Measurements from ENCODE around the gene LCN9.

The LCN9 gene

DNA sequence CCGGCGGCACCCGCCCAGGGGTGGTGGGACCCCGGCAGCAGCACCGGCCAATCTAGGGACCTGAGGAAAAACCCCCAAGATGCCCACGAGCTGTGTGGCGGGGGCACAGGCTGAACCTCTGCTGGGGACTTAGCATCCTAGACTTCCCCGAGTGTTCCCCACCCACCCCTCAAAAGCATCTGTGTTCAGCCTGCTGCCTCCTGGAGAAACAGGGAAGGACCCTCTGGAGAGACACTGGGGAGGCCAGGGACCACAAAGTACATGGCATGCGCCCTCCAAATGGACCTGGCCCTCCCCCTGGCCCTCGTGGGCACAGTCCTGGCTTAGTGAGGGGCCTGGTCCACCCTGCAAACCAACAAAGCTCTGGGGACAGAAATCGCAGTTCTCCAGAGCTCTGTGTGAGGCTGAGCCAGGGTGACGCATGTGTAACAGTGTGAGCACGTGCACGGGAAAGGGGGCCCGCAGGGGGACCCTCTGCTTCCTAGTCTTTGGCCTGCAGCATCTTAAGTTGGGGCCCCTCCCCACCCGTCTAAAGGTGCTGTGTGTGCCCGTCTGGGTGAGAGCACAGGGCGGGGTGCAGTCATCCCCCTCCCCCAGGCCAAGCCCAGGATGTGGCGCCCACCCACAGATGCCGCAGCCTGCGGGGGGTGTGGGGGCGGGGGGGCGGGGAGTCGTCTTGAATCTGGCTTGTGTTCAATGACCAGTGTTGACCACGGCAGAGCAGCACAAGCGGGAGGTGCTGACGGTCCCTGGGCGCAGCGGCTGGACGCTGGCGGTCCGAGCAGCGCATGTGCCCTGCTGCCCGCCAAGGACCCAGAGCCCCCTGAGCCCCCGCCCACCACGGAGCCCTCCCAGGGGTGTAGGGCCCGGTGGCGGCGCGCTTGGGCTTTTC lies 38.2 kb downstream of the LCN9 start:
- no peak for DNase-seq

DNA sequence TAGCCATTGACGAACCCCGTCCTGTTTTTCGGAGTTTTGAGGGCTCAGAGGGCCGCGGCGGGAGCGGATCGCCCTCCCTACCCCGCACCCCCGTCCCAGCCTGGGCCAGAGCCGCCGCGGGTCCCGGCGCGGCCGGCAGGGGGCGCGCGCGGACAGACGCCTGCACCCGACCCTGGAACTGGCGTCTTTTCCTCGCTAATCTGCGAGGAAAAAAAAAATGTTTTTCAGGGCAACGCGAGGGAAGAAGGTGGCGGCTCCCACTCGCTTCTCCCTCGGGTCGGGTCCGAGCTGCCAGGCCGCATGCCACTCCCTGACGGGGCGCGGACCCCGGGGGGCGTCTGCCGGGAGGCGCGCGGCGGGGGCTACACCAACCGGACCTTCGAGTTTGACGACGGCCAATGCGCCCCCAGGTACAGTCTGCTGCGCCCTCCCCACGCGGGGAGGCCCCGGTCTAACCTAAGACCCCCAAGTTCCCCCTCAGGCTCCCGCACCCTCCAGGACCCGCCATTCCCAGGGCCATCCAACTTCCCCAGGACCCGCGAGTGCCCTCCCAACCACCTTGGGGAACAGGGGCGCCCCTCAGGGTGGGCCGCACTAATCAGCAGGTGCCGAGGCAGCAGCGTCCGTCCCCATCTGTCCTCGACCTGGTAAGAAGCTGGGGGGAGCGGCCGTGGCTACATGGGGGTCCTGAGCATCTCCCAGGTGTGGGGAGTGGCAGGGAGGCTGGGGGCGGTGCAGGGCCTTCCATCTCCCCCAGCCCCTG lies 39.0 kb downstream of the LCN9 start, which contains the start of gene KCNT1:
Gene KCNT1, plus strand, starts transcription at position 227 of the 763 bp plus-strand sequence. Its CDS starts 74 bp downstream, at position 301.
- peak; percentile 57 to 68 for DNase-seq

DNA sequence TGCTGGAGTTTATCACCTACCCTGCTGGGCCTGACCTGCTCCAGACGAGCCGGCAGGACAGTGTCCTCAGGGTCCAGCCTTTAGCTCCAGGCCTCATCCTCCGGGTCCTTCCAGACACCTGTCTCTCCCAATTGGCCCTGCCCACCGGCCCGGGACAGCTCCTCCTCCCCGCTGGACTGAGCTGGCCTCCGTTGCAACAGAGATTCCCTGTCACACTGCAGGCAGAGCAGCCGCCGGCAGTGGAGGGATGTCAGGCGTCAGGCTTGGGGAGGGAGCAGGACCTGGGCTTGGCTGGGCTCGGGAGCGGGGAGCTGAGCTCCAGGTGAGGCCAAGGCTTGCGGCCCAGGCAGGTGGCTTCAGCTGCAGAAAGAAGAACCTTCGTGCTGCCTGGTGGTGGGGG lies 40.6 kb downstream of the LCN9 start:
- DNase-seq: no peak

DNA sequence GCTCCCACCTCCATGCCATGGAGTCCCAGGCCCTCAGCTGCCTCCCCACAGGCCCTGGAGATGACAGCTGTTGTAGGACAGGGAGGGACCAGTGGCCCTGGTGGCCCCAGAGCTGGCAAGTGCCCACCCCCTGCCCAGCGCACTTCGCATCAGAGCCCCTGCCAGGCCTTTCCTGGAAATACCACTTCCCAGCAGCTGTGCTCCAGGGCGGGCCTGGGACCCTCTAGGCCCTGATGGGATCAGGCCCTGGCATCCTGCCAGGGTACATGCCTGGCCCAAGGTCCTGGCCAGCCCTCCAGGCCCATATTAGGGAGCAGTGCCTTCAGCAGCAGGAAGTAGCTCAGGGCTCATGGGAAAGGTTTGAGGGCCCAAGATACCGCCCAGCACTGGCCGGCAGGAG lies 41.4 kb downstream of the LCN9 start:
- DNase-seq: no peak

DNA sequence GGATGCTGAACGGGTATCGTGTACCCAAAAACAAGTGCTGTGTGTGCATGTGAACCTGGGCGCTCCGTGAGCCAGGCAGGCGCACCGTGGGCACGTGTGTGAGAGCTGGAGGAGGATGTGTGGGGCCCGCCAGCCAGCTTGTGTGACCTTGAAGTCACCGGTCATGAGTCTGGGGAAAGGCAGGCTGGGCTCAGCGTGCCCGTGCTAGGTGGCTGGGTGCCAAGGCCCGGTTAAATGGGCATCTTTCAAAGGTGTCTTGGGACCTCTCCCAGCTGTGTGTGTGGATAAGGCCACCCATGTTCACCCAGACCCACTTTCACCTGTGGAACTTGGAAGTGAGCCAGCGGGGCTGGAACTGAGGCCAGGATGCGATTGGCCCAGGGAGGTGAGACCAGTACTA lies 42.3 kb downstream of the LCN9 start:
- no peak for DNase-seq

DNA sequence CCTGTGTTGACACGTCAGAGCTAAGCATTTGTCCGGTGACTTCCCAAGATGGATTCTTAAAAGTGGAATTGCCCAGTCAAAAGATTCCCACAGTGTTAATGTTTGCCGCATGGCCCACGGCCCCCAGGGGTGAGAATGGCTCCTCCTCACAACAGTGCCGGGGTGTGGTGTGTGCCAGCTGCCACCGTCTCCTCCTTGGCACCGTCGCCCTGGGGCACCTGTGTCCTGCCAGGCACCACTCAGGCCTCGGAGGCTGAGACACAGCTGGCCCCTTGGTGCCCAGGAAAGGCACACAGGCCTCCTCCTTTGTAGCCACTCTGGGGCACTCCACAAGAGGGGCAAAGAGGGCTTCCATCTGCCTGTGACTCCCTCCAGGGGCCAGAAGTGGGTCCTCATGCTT lies 43.2 kb downstream of the LCN9 start:
- DNase-seq: no peak

DNA sequence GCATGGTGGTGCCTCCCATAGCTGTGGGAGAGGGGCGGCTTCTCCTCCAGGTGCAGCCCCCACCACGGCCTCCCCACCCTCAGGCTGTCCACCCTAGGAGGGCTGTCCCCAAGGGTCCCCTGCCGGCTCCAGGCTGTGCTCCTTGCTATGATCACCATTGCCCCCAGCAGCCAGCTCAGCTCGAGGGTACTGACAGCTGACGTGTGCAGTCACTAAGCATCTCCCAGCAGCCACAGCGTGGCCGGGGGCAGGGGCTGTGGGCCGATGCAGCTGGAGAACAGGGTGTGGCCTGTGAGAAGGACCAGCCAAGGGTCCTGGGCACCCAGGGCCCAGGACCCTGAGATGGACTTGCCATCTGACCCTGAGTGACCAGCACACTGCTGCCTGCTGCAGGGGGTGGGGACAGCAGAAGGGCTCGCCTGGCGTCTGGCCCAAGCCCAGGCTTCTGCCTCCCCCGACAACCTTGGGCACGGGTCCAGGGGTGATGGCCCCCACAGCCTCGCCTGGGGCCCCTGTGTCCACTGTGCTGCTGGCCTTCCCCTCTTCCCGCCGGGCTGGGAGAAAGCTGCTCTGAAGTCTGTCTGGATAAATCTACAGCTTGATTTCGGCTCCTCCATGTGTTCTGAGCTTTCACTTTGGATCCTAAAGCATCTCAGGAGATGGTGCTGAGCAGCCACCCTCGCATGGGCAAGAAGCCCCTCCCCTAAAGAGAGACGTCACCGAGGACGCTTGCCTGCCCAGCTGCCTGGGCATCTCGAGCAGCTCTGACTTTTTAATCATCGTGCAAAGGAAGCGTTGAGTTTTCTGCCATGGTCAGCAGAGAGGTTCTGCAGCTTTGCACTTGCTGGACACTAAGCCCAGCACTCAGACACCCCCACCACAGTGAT lies 44.4 kb downstream of the LCN9 start:
- DNase-seq: no peak

DNA sequence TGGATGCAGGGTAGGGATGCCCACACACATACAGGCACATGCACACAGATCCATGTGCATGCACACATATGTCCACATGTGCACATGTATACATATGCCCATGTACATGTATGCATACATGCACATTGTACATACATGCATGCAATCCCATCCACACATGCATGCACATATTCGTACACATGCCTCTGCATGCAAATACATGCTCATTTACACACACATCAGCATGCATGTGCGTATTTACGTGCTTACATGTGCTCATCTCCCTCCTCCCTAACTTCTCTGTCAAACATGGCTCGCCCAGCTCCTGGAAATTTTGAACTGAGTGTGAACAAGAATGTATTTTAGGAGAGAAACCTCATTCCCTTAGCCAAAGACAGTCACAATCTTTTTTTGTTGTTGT lies 45.1 kb downstream of the LCN9 start:
- no peak for DNase-seq

DNA sequence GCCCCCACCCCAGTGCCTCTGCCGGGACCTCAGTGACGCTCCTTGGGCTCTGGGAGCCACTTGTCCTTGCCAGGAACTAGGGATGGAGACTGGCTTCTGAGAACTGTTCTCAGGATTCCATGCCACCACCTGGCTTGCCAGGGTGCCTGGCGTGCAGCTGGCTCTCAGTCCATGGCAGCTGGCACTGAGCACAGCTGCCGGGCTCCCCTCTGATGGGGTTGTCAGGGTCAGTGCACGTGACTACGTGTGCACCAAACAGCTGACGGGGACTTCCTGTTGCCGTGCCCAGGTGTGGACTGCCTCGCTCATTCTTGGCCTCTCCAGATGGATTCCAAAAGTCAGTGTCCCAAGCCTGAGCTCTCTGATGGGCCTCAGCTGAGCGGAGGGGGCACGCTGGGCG lies 48.3 kb downstream of the LCN9 start:
- DNase-seq: no peak

DNA sequence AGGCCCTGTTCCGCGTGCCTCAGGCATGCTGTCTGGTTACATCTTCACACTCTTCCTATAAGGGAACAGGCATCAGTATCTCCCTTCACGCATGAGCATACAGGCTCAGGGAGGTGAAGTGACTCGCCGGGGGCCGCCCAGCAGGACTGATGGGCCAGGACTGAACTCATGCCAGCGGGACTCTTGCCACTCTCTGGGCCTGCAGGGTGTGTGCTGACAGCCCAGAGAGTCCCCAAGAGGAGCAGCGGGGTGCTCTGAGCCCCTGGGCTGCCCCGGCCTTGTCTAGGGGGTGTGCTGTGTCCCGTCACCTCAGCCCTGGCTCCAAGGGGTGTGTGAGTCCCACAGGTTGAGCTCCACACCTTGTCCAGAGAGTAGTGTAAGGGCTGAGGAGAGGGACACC lies 48.8 kb downstream of the LCN9 start:
- no peak for DNase-seq

DNA sequence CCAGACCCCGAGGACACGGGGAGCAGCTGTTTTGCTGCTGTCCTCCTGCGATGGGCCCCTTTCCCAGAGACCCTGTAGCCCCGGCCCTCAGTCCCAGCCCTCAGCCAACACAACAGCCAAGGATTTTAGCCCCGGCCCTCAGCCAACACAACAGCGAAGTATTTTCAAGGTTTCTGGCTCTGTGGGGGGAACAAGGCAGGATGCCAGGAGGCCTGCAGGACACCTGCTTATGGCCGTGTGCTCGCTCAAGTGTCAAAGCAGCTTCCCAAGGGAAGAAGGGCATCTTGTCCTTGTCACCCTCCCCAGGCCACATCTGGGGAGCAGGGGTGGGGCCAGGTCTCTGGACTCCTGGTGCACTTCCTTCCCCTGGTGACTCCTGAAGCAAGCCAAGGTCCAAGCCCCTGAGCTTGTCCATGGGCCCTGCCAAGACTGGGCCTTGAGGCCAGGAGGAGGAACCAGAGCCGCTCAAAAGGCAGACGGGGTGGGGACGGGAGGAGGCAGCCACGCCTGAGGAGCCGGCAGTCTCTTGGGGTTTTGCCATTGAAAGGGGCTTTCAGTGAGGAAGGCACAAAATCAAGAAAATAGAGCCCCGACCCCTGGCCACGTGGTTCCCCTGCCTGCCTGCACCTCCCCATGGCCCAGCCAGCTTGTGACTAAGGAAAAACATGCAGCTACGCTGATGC lies 49.6 kb downstream of the LCN9 start:
- DNase-seq: no peak

DNA sequence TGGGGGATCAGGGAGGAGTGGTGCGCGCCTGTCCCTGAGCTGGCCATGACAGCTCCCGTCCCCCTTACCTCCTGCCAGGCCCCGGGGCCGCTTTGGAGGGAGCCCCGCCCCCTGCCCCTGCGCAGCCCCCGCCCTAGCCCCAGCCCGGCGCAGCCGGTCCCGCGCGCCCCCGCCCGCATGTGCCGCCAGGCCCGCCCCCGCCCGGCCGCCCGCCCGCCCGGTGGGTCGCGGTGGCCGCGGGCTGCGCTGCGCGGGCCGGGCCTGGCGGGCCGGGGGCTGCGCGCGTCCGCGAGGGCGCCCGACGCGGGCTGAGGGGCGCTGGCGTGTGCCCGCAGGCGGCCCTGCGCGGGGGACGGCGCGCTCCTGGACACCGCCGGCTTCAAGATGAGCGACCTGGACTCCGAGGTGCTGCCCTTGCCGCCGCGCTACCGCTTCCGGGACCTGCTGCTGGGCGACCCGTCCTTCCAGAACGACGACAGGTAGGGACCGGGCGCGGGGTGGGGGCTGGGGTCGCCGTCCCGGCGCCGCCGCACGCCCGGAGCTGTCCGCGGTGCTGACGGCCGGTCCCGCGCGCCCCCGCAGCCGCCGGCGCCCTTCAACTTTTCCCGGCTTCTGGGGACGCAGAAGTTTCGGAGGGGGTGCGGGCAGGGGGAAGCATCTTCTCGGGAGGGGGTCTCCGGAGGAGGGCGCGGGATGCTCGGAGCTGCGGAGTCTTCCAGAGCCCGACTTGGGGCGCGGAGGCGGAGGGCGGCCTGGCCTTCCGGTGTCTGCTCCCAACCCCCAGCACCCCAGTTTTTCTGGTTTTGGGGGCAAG lies 51.3 kb downstream of the LCN9 start:
- DNase-seq: no peak

DNA sequence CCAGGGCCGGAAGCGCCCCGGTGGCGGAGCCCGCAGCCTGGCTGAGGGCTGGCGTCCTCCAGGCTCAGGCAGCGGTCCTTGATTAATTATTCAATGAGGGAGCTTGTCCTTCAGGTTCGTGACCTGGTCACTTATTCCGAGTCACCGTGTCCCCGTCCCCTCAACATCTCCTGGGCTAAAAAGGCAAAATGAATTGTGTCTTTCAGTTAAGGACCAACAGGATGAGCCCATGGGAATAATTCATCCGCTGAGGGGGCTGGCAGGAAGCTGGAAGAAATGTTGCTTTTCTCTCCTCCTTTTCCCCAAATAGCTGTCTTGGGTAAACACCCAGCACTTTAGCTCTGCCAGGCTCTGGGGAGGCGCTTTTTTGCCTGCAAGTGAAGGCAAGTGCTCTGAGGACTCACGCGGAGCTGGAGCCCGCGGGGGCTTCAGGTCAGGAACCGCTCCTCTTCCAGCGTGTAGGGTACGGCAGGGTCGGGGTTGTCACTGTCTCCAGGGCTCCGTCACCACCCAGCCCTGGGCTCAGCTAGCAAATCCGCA lies 52.0 kb downstream of the LCN9 start:
- DNase-seq: no peak

DNA sequence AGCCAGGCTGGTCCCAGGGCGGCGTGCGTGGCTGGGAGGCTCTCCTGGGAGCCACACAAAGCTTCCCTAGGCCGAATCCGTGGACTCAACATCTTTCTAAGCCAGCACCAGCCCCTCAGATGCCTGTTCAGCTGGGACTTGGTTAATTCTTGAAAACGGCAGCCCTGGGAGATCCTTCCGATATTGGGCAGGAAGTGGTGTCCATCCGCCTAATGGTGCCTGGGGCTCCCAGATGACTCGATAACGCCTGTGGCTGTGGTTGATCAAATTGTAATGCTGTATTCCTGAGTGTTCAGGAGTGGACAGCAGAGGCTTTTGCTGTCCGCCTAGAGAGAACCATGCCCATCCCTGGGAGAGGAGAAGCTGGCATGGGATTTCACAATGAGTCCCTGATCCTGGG lies 52.9 kb downstream of the LCN9 start:
- DNase-seq: no peak

All from stimulated activated CD4-positive, alpha-beta T cell treated with anti-CD3 and anti-CD28 coated beads, Interleukin-2, amount 100 ng/mL, for 48 hours (primary cell).